Psoas muscle (tissue), 8 donors: Measurements from ENCODE around the gene CIZ1. TPM values are rescaled to one million over a fixed set of nuclear protein-coding genes. Genes with fewer than 3 reads are reported as not detected.

Source experiments
- ATAC-seq, 4 donors: fragments of 200-7000 bp; cut with Tn5 transposase; one replicate each; pipeline ENCODE4 v1.9.1; 2020; ENCODE audit warnings: moderate library complexity in 3 of 4, mild to moderate bottlenecking in 2 of 4
- DNase-seq, 2 donors: peaks; one replicate each; pipeline ENCODE4 v3.0.0-alpha.2; 2020
- H3K27ac ChIP-seq: fragments of 200-600 bp; one replicate; pipeline ENCODE4 v1.8.0; 2022
- H3K27me3 ChIP-seq, 3 donors: fragments of 200-600 bp in 1 of 3; one replicate each; pipeline versions ENCODE4 v1.6.1 to v1.8.0; 2013 to 2022; ENCODE audit warnings: low read length in 2 of 3, mild to moderate bottlenecking in 2 of 3, moderate library complexity in 1 of 3; ENCODE audit not compliant: insufficient read depth in 3 of 3
- H3K36me3 ChIP-seq, 2 donors: fragments of 200-600 bp in 1 of 2; one replicate each; pipeline versions ENCODE4 v1.6.1 to v1.8.0; 2013 to 2022; ENCODE audit warnings: low read depth in 1 of 2, mild to moderate bottlenecking in 1 of 2, moderate library complexity in 1 of 2; ENCODE audit not compliant: insufficient read depth in 1 of 2
- H3K4me1 ChIP-seq: fragments of 200-600 bp; one replicate; pipeline ENCODE4 v1.8.0; 2022
- H3K4me3 ChIP-seq: fragments of 200-600 bp; one replicate; pipeline ENCODE4 v1.8.0; 2022; ENCODE audit warnings: mild to moderate bottlenecking
- H3K9me3 ChIP-seq: fragments of 200-600 bp; one replicate; pipeline ENCODE4 v1.8.0; 2022
- CTCF ChIP-seq: fragments of 200-600 bp; IDR thresholded peaks from one replicate; pipeline ENCODE4 v1.8.0; 2022; ENCODE audit warnings: antibody characterized with exemption
- WGBS, 3 donors: extraction: QIAGEN DNeasy Blood & Tissue Kit; methylation state at CpG; one replicate each; pipeline versions ENCODE4 v1.1.6 to v1.1.7; 2013; 5-methylcytosine and 5-hydroxymethylcytosine counted together
- intact Hi-C, 2 donors: fragments of 100-400 bp; cut with DNase I; formaldehyde crosslinking; loops; one replicate each; pipeline versions ENCODE4 v1.11.0 to v1.14.2; 2022
- polyA plus RNA-seq, 3 donors: library from polyadenylated mRNA; stranded (reverse); fragments of 200-250 nt; gene quantifications; one replicate each; pipeline ENCODE4 v1.2.3, GENCODE V29; 2013
- total RNA-seq, 4 donors: library from RNA; stranded (reverse); fragmentation: NEBNext Ultra II Directional in 2 of 4; extraction: Animal tissue kit (Norgen Biotek cat#: 25700) in 2 of 4; gene quantifications; one replicate each; pipeline versions ENCODE4 v1.2.1 to v1.2.4, GENCODE V29; 2021 to 2023
- donor health status: healthy with polysubstance abuse.
- donor health status: DM: no; HTN: no; CAD: no; lungs with moderate emphysema.
- donor health status: Bipolar disorder and iron deficiency.
- donor health status: healthy.
- donor health status: DM: yes; HTN: yes; CAD: no.
- donor health status: DM: no; HTN: no; CAD: no.
- donor health status: DM: no; HTN: no; CAD: no.
- donor health status: DM: yes; HTN: yes; CAD: no.

The CIZ1 gene
- total and polyA plus RNA-seq, 7 donors = 36.2 to 119 (median 86.0) TPM

GRCh38 chr9:128211981-128212281 is 20.6 kb upstream of the CIZ1 start:
- Histone ChIP-seq H3K4me3 (no peak overlapping the region), H3K27ac (no peak overlapping the region), H3K36me3 (no peaks in the 10 kb centered on the region), H3K4me1 (peaks cover 3% of the 10 kb centered on the region), H3K9me3 (no peaks in the 10 kb centered on the region), H3K27me3 (no peaks in the 10 kb centered on the region)
- 78 to 93% (median 80%) methylated on average over 2 of the region's 2 CpGs for WGBS, 3 donors
- TF ChIP-seq CTCF = no peak
- ATAC-seq (no peak), DNase-seq (no peak)
- intact Hi-C loops = no loop called here

- WGBS, 3 donors = 53 to 64% (median 64%) methylated on average over 12 of the region's 12 CpGs
Measured at GRCh38 chr9:128211186-128211980, 20.0 kb upstream of the CIZ1 start.

GRCh38 chr9:128208946-128209669 is 17.7 kb upstream of the CIZ1 start:
- no peak for TF ChIP-seq CTCF
- no peaks in the 10 kb centered on the region for H3K9me3 ChIP-seq
- WGBS, 3 donors = 65 to 66% (median 65%) methylated on average over 13 to 15 of the region's 15 CpGs
- ATAC-seq = no peak
- intact Hi-C loops = no loop called here
- H3K27me3 ChIP-seq = peaks cover 0 to 11% (median 3%) of the 10 kb centered on the region in 3 donors
- no peak overlapping the region for H3K27ac ChIP-seq
- peaks cover under 1% of the 10 kb centered on the region for H3K4me1 ChIP-seq
- H3K36me3 ChIP-seq = no peaks in the 10 kb centered on the region
- no peak overlapping the region for H3K4me3 ChIP-seq
- DNase-seq = no peak

More at GRCh38 chr9:128211186-128211980, 20.0 kb upstream of the CIZ1 start:
- no peak overlapping the region for H3K27ac ChIP-seq
- H3K27me3 ChIP-seq = no peaks in the 10 kb centered on the region
- H3K36me3 ChIP-seq = no peaks in the 10 kb centered on the region
- no peak overlapping the region for H3K4me3 ChIP-seq
- no peak for TF ChIP-seq CTCF
- no peak for DNase-seq
- no peak for ATAC-seq
- peaks cover 3% of the 10 kb centered on the region for H3K4me1 ChIP-seq
- intact Hi-C loops = no loop called here
- H3K9me3 ChIP-seq = no peaks in the 10 kb centered on the region

- no peaks in the 10 kb centered on the region for H3K36me3 ChIP-seq
- no peaks in the 10 kb centered on the region for H3K9me3 ChIP-seq
- intact Hi-C loops = no loop called here
- DNase-seq (no peak), ATAC-seq (no peak)
- H3K27me3 ChIP-seq = peaks cover 0 to 18% (median 7%) of the 10 kb centered on the region in 3 donors
- H3K4me3 ChIP-seq = no peak overlapping the region
- H3K27ac ChIP-seq = no peak overlapping the region
- no peak for TF ChIP-seq CTCF
- peaks cover 4% of the 10 kb centered on the region for H3K4me1 ChIP-seq
- 74 to 85% (median 78%) methylated on average over 7 of the region's 7 CpGs for WGBS, 3 donors
Measured at GRCh38 chr9:128208386-128208785, 17.0 kb upstream of the CIZ1 start.
